HG03045 (cell line): ENCODE measurements around the gene TMEM205.
"Not testable (repeated sequence)": the region's sequence is repeated elsewhere in the genome, so short reads cannot be mapped to it uniquely, and the experiment has no call there.

Source experiments
- ATAC-seq: cut with Tn5 transposase; IDR thresholded peaks from one replicate; pipeline ENCODE4 v1.9.1; 2021; ENCODE audit warnings: mild to moderate bottlenecking, moderate library complexity; ENCODE audit not compliant: unreplicated experiment

The TMEM205 gene

DNA sequence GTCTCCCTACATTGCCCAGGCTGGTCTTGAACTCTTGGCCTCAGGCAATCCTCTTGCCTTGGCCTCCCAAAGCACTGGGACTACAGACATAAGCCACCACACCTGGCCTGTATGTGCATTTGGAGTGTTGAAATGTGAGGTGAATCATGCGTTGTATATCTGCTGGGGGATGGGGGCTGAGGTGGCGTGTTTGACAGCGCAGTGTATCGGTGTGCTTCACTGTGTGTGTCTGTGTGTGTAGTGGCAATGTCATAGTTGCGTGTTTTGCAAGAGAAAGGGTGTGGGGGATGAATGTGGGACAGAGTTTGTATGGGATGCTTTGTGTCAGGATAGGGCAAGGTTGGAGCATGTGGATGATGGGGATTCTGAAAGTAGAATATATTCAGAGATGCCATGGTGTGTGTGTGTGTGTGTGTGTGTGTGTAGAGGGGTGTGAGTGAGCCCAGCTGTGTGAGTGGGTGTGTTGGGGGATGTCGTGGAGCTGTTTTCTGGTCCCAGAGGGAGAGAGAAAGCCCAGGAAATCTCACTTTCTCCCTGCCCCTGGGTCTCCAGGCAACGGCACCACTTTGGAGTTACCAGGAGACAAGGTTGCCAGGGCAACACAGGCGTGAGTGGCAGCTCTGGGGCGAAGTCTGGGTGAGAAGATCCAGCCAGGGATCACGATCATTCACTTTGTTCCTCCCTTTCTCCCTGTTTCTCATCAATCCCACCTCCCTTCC, 27.3 kb upstream of the TMEM205 start:
- no peak for ATAC-seq

DNA sequence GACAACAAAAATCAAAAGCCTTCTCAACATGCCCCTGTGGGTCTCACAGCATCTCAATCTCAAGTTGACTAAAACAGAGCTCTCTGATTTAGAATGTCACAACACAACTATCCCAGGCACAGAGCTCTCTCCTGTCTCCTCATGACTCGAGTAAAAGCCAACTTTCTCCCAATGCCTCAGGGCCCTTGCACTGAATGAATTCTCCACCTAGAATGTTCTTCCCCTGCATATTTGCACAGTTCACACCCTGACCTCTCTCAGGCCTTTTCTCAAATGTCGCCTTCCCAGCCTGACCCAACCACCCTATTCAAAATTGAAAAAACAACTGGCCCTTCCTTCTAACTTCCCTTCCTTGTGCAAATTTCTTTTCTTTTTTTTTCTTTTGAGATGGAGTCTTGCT, 24.7 kb upstream of the TMEM205 start:
- ATAC-seq, result no peak

DNA sequence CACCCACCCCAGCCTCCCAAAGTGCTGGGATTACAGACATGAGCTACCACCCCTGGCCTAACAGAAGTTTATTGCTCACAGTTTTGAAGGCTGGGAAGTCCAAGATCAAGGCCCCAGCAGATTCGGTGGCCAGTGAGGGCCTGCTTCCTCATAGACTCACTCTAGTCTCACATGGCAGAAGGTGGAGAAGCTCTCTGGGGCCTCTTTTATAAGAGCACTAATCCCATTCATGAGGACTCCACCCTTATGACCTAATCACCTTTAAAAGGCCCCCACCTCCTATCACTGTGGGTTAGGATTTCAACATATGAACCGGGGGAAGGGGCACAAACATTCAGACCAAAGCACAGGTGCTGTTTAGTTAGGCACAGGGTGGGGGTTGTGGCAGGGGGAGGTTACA, 21.5 kb upstream of the TMEM205 start:
- ATAC-seq, result no peak

DNA sequence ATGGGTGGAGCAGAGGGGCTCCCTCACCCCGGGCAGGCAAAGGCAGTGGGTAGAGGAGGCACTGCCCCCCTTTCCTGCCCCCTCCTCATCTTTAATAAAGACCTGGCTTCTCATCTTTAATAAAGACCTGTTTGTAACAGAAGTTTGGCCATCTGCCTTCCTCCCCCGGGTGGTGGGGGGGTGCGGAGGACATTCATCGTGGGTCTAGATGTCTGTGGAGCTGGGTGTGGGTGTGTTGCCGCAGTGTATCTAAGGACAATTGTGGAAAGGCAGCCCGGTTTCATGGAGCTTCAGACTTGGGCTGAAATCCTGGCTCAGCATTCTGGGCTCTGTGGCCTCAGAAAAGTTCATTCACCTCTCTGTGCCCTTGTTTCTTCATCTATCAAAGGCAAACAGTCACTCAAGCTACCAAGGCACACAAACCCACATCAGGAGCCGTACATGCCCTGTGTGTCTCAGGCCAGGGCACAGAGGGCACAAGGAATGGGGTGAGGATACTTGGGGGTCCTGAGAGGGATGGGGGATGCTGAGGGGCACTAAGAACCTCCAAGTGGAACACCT, 19.6 kb upstream of the TMEM205 start:
- no peak for ATAC-seq

DNA sequence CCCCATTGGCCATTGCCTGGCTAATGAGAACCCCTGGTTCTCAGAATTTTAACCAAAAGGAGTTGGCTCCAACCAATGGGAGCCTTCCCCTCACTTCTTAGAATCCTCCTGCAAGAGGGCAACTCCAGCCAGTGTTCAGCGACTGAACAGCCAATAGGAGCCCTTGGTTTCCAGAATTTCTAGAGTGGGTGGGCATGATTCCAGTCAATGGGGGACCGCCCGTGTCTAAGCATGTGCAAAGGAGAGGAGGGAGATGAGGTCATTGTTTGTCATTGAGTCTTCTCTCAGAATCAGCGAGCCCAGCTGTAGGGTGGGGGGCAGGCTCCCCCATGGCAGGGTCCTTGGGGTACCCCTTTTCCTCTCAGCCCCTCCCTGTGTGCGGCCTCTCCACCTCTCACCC, 18.9 kb upstream of the TMEM205 start:
- ATAC-seq, result no peak

DNA sequence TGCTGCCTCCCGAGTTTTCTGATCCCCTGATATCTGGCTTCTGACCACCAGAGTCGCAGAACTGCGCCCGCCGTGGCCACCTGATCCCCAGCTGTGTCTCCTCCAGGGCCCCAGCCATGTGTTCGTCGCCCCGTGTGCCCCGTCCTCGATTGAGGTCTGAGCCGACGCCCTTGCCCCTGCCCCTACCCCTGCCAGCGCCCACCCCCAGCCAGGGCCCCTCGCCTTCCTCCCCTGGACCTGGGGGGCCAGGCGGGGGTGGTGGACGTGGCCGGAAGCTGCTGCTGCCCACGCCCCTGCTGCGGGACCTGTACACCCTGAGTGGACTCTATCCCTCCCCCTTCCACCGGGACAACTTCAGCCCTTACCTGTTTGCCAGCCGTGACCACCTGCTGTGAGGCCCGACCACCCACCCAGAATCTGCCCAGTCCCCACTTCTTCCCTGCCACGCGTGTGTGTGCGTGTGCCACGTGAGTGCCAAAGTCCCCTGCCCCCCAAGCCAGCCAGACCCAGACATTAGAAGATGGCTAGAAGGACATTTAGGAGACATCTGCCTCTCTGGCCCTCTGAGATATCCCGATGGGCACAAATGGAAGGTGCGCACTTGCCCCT, 18.3 kb upstream of the TMEM205 start:
- ATAC-seq, result no peak

DNA sequence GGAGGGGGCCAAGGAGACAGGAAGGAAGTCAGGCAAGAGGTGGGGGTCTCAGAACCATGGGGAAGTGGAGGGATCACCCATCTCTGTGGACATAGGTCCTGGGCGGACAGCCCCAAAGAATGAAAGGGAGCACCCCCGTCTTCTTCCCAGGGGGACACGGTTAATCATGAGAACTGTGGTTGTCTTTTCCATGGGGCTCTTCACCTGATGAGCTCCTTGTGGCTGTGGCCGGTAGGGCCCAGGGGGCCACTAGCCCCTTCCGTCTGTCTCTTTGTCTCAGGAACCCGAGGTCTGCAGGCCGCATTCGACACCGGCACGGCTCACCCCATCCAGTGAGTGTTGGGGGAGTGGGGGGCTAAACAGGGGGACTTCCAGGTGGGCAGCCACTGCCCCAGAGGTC, 17.8 kb upstream of the TMEM205 start:
- ATAC-seq, result no peak

DNA sequence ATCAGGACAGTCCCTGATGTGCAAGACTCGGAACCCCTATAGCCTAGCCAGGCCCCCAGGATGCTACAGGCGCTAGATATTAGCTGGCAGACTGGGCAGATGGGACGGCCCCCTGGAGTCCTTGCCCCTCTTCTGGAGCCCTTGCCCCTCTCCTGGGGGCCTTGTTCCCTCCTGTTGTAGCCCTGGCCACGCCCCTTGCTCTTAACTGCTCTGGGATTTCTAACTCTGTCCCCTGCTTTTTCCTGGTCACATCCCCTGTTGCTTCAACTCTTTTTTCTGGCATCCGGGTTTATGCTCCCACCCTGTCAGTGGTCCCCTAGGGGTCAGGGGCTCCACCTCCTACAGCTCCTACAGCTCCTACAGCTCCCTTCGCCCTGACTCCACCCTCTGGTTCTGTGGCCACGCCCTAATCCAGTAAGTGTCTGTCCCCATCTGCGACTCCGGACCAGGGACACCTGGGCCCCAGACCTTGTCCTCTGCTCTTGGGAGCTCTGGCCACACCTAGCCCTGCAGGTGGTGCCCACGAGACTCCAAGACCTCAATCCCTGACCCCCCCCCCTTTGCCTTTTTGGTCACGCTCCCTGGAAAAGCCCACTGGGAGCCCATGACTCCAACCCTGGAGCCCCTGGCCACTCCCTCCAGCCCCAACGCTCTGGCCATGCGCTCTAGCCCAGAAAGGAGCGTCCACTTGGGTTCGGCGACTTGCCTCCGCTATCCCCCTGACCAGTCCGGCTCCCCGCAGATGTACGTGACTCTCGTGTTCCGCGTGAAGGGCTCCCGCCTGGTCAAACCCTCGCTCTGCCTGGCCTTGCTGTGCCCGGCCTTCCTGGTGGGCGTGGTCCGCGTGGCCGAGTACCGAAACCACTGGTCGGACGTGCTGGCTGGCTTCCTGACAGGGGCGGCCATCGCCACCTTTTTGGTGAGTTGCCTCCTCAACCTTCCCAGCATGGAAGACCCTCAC, 16.0 kb upstream of the TMEM205 start:
- no peak for ATAC-seq

DNA sequence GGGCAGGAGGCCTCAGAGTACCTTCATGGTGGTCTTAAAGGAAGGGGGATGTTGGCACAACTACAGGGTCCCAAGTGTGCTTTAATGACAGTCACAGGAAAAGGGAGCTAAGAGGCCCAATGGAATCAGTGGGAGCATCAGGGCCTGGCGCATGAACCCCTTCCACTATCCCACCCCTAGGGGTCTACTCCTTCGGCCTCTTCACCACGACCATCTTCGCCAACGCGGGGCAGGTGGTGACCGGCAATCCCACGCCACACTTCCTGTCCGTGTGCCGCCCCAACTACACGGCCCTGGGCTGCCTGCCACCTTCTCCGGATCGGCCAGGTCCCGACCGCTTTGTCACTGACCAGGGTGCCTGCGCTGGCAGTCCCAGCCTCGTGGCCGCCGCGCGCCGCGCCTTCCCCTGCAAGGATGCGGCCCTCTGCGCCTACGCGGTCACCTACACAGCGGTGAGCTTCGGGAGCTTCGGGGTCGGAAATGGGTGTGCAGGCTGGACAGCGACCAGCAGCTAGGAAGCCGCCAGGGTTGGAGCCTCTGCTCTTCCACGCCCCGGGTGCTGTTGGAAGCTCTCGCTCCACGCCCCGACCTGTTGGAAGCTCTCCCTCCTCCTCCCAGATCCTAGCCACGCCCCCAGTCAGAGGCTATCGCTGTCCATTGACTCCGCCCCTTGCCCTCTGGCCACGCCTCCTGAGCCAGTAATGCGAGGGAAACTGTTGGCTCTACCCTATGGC, 15.1 kb upstream of the TMEM205 start:
- no peak for ATAC-seq

DNA sequence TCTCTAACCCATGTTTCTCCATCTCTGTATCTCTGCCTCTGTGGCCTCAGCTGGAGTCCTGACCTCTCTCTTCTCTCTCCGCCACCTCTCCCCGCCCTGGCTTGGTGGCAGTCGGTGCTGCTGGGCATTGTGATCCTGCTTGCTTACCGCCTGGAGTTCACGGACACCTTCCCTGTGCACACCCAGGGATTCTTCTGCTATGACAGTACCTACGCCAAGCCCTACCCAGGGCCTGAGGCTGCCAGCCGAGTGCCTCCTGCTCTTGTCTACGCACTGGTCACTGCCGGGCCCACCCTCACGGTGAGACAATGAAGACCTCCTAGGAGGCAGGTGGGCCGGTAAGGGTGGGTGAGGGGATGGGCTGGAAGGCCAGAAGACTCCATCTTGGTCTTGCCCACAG, 13.4 kb upstream of the TMEM205 start:
- no peak for ATAC-seq

DNA sequence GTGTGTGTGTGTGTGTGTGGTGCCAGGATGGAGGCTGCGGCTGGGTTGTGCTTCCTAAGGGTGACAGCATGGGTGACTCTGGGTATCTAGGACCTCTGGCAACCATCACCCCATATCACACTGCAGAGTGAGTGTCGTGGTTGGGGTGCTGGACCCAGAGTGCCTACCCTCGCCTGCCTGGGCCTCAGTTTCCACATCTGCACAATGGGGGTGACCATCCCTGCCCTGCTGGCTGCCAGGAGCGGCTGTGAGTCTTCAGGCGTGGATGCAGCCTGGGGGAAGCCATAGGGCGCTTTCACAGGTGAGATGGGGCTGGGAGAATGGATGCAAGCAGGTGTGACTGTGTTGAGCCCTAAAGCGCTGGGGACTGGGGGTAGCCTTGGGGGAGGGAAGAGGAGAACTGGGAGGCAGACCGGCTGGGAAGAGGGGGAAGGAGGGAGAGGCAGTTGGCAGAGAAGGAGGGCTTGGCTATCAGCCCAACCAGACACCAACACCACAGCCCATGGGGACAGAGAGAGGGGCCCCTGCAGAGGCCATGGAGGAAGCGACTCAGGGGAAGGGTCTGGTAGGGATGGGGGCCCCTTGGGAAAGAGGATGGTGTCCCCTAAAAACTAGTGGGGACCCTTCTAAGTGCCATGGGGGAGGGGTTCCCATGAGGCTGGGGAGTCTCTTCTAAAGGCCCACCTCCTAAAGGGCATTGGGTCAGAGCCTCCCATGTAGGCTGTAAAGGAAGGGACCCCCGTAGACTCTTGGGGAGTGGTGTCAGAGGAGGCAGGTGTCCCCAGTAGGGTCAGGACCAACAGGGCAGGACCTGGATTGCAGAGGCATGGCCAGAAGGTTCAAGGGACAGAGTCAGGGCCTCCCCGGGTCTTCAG, 10.8 kb upstream of the TMEM205 start:
- ATAC-seq, result no peak

DNA sequence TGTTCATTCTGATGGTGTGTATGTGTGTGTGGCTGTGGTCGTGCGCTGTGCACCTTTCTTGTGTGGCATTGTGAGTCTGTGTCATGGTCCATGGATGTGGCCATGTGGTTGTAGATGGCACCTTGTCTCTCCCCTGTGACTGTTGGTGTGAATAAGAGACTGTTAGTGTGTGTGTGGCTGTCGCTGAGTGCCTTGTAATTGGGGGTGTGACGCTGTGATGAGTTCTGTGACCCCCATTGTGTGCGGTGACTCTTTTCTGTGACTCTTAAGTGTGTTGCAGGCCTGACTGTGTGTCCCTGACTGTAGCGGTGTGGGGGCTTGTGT, 10.0 kb upstream of the TMEM205 start:
- no peak for ATAC-seq

DNA sequence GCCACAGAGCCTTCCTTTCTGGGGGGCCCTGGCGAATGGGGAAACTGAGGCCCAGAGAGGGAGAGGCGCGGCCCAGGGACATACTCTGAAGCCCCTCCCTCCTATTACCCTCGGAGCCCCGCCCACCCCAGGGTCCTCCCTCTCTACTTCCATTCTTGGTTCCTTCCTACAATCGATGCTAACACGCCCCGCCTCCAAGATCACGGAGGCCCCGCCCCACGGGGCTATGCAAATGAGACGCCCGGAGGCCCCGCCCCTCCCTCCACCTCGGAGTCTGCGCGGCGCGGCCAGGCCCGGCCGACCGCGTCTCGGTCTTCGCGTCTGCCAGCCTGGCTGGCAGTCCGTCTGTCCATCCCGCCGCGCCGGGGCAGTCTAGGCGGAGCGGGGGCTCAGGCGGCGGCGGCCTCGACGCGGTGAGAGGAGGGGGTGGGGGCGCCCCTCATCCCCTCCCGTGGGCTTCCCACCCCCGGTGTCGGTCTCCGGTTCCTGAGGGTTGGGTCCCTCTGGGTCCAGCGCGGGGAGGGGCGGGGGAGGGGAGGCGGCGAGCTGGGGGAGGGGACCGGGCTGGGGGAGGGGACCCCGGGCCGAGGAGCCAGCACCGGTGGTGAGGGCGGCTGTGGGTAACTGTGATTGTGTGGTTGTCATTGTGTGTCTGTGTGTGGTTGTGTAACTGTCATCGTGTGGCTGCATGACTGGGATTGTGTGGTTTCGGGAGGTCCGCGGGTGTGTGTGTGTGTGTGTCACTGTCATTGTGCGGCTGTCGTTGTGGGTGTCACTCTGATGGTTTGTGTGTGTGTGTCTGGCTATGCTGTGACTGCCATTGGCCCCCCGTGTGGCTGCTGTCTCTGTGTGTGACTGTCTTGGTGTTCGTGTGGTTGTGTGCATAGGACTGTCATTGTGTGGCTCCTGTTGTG, 9.3 kb upstream of the TMEM205 start, which contains the start of gene PLPPR2:
Gene PLPPR2 (plus strand): TSS at position 273 of the 914 bp plus-strand sequence. CDS start 2,242 bp downstream, outside the sequence.
- ATAC-seq, result no peak

DNA sequence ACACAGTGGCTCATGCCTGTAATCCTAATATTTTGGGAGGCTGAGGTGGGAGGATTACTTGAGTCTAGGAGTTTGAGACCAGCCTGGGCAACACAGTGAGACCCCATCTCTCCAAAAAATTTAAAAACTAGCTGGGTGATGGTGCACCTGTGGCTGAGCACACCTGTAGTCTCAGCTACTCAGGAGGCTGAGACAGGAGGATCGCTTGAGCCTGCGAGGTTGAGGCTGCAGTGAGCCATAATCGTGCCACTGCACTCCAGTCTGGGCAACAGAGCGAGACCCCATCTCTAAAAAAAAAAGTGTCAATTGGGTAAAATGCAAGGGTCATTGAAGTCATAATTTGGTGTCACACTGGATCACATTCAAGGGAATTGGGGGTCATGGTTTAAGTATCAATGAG, 8.0 kb upstream of the TMEM205 start:
- not testable (repeated sequence) for ATAC-seq

DNA sequence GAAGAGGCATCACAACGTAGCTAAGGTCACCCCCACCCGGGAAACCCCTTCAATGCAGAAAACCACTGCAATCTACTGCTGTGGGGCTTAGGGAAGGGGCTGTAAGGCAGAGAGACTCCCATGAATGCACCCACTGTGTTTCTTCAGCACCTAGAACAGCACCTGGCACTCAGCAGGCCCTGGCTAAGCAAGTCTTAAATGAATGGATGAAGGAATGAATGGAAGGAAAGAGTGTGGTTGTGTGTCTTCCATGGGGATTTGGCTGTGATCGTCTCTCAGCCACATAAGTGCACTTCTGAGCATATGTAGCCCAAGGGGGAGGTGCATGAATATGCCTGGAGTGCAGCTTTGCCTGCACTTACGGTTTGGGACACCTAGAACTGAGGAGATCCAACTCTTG, 3.1 kb upstream of the TMEM205 start:
- ATAC-seq, result no peak

DNA sequence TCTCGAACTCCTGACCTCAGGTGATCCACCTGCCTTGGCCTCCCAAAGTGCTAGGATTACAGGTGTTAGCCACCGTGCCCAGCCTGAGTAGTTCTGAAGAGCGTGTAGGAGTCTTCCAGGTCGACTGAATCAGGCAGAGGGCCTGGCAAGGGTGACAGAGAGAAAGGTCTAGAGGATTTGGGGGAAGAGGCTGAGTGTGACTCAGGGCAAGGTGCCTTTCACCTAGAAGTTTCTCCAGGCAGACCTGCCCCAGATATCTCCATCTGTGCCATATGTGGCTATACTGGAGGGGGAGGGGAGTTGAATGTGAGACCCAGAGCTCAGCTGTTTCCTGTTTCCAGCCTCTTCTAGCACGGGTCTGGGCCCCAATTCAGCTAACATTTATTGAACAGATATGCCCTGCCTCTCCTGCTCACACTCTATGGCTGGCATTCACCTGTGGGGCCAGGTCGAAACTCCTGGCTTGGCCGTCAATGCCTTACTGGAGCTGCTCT, 1.5 kb upstream of the TMEM205 start:
- no peak for ATAC-seq

DNA sequence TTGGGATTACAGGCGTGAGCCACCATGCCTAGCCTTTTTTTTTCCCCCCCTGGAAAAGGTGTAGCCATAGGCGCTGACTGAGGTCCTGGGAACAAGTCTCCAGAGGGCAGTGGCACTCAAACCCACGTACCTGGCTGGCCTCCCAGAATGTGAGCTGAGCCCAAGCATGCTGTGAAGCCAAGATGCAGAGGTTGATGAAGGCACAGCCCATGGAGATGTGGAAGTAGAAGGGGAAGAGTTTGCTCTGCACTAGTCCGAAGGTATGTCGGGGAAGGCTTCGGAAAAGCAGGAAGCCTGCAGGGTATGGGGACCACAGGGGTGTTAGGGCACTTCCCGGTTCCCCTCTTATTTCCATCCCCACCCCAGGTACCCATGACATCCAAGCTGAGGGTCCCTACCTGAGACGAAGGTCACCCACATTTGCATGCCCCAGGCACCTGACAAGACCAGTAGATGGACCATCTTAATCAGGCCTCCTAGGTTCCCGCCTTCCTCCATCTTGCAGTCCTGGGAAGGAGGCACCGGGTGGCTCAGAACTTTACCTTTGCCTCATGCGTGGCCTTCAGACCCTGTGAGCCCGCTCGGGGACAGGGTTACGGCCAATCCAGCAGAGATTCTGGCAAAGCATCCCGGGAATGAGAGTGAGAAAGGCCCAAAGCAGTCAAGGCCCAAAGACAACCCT, 805 bp downstream of the TMEM205 start:
- no peak for ATAC-seq

DNA sequence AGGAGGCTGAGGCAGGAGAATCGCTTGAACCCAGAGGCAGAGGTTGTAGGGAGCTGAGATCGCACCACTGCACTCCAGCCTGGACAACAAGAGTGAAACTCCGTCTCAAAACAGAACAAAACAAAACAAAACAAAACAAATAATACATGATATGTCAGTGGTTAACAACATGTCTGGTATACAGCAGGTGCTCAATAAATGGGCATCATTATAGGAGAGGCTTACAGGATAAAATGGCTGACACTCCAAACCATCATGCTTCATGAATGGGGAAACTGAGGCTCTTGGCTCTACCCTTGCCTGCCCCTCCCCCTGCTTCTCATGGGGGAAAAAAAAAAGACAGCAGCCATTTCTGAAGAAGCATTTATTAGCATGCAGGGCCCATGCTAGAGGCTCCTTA, 3.6 kb downstream of the TMEM205 start:
- no peak for ATAC-seq
